Left ventricle myocardium inferior (tissue), 1 donor: ENCODE data around the gene AK2. TPM values are rescaled to one million over a fixed set of nuclear protein-coding genes. Genes with fewer than 3 reads are reported as not detected.

Experiments used
- DNase-seq: peaks from one replicate; pipeline ENCODE4 v3.0.0-alpha.2; 2020
- H3K27ac ChIP-seq: fragments of 200-600 bp; replicated peaks from 2 replicates; pipeline ENCODE4 v1.8.0; 2021
- H3K27me3 ChIP-seq: fragments of 200-600 bp; 2 replicates; pipeline ENCODE4 v1.8.0; 2021; ENCODE audit warnings: low read depth
- H3K36me3 ChIP-seq: fragments of 200-600 bp; 2 replicates; pipeline ENCODE4 v1.8.0; 2021
- H3K4me1 ChIP-seq: fragments of 200-600 bp; 2 replicates; pipeline ENCODE4 v1.8.0; 2021
- H3K4me3 ChIP-seq: fragments of 200-600 bp; 2 replicates; pipeline ENCODE4 v1.8.0; 2021; ENCODE audit warnings: mild to moderate bottlenecking, moderate library complexity
- H3K9me3 ChIP-seq: fragments of 200-600 bp; replicated peaks from 2 replicates; pipeline ENCODE4 v1.8.0; 2021
- intact Hi-C: fragments of 100-400 bp; cut with micrococcal nuclease; formaldehyde crosslinking; loops from one replicate; pipeline ENCODE4 v1.11.0; 2022
- total RNA-seq: library from RNA; stranded (reverse); fragmentation: NEBNext Ultra II Directional; extraction: Animal tissue kit (Norgen Biotek cat#: 25700); gene quantifications from one replicate; pipeline ENCODE4 v1.2.1, GENCODE V29; 2021
- TF ChIP-seq, protein P1 (sequence below): fragments of 200-600 bp; IDR thresholded peaks from 2 replicates; pipeline ENCODE4 v1.8.0; 2021; ENCODE audit warnings: antibody characterized with exemption, mild to moderate bottlenecking, borderline replicate concordance
- donor health status: DM: no; HTN: yes; CAD: no; lungs with severe emphysema.

The AK2 gene
- total RNA-seq, 1 donor from 2014 or later = 121 TPM

DNA sequence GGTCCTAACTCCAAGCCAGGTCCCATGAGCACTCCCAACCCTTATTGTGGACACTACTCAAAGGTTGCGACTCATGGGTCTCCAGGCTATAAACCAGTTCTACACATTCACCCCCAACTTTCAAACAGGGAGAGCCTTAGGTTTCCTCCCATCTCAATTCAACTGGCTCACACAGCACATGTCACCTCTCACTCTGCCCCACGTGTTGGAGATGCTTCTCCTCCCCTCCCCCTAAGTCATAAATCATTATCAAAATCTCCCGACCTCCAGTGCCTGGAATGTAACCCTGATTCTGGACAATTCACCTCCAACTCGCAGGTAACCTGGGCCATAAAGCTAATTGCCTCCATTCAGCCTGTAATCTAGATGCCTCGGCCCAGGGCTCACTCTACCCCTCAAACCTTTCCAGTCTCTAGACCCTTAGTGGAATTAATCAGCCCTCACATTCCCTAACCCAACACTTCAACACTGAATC, 595 bp downstream of the AK2 start:
- H3K9me3 ChIP-seq = no peaks in the 10 kb centered on the region
- TF ChIP-seq, protein P1, sequence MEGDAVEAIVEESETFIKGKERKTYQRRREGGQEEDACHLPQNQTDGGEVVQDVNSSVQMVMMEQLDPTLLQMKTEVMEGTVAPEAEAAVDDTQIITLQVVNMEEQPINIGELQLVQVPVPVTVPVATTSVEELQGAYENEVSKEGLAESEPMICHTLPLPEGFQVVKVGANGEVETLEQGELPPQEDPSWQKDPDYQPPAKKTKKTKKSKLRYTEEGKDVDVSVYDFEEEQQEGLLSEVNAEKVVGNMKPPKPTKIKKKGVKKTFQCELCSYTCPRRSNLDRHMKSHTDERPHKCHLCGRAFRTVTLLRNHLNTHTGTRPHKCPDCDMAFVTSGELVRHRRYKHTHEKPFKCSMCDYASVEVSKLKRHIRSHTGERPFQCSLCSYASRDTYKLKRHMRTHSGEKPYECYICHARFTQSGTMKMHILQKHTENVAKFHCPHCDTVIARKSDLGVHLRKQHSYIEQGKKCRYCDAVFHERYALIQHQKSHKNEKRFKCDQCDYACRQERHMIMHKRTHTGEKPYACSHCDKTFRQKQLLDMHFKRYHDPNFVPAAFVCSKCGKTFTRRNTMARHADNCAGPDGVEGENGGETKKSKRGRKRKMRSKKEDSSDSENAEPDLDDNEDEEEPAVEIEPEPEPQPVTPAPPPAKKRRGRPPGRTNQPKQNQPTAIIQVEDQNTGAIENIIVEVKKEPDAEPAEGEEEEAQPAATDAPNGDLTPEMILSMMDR = no peak
- peak overlapping the region; percentile 99 for H3K4me3 ChIP-seq
- no peak for DNase-seq
- peaks cover 58% of the 10 kb centered on the region for H3K4me1 ChIP-seq
- H3K27ac ChIP-seq = peak overlapping the region; percentile 93
- peaks cover 9% of the 10 kb centered on the region for H3K36me3 ChIP-seq
- intact Hi-C loops = no loop called here
- H3K27me3 ChIP-seq = no peaks in the 10 kb centered on the region

DNA sequence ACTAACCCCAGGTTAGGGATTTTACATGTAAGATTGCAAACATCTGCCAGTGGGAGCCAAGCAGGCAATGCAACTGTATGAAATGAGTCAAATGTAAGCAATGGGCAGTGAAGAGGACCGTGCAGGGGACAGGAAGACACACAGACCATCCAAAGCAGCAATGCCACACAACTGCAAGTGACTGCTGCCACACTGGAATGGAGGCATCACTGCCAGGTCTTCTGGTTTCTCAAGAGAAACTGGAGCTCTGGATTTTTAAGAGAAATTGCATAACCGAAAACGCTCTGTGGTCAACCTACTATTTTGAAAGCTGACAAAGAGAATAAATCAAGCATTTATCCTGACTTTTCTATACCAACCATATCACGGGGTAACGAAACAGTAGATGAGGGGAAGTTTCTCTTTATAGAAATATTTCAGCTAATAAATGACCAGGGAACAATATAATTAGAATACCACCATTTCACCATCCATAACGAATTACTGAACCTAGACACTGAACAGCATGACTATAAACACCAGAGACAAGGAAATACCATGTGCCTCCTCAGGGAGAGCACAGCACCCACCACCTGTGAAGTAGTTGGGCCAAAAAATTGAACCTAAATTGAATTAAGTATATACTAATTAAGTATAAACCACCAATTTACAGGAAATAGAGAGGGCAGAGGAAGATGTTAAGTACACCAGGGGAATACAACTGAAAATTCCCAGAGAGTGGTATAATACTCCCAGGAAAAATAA, 4.4 kb downstream of the AK2 start:
- H3K36me3 ChIP-seq = peaks cover 18% of the 10 kb centered on the region
- peaks cover 92% of the 10 kb centered on the region for H3K4me1 ChIP-seq
- H3K27me3 ChIP-seq = no peaks in the 10 kb centered on the region
- intact Hi-C loops = no loop called here
- H3K27ac ChIP-seq = no peak overlapping the region
- DNase-seq = no peak
- no peak overlapping the region for H3K4me3 ChIP-seq
- no peaks in the 10 kb centered on the region for H3K9me3 ChIP-seq
- TF ChIP-seq, protein P1 = no peak

- peaks cover 18% of the 10 kb centered on the region for H3K36me3 ChIP-seq
- no peak overlapping the region for H3K4me3 ChIP-seq
- no peaks in the 10 kb centered on the region for H3K9me3 ChIP-seq
- TF ChIP-seq, protein P1 = no peak
- H3K4me1 ChIP-seq = peaks cover 94% of the 10 kb centered on the region
- intact Hi-C loops = no loop called here
- H3K27ac ChIP-seq = no peak overlapping the region
- no peaks in the 10 kb centered on the region for H3K27me3 ChIP-seq
- DNase-seq = no peak
Observed at GRCh38 chr1:33031506-33031905, 5.2 kb downstream of the AK2 start.

DNA sequence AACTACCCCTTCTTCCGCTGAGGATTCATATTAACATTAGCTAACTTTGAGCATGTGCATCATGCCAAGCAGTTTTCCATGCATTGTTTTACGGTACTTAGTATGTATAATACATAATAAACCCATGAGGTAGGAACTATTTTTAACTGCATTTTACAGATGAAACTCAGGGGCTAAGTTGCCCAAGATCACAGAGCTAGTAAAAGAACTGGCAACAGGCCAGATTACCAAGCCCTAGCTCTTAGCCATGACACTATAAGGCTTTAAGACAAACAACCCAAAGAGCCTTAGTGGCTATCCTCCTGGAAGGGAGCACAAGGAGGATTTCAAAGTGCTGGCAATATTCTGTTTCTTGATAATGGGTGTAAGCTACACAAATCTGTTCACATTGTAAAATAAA, 6.1 kb downstream of the AK2 start:
- no peaks in the 10 kb centered on the region for H3K9me3 ChIP-seq
- no peak for DNase-seq
- no peak overlapping the region for H3K4me3 ChIP-seq
- TF ChIP-seq, protein P1 = no peak
- H3K27me3 ChIP-seq = no peaks in the 10 kb centered on the region
- H3K4me1 ChIP-seq = peaks cover 92% of the 10 kb centered on the region
- intact Hi-C loops = no loop called here
- H3K27ac ChIP-seq = peak overlapping the region; percentile 67
- H3K36me3 ChIP-seq = peaks cover 18% of the 10 kb centered on the region

- peaks cover 86% of the 10 kb centered on the region for H3K4me1 ChIP-seq
- no peaks in the 10 kb centered on the region for H3K27me3 ChIP-seq
- H3K9me3 ChIP-seq = no peaks in the 10 kb centered on the region
- H3K36me3 ChIP-seq = peaks cover 18% of the 10 kb centered on the region
- intact Hi-C loops = no loop called here
- TF ChIP-seq, protein P1 = no peak
- no peak for DNase-seq
- no peak overlapping the region for H3K4me3 ChIP-seq
- H3K27ac ChIP-seq = peak overlapping the region; percentile 67
Observed at GRCh38 chr1:33029921-33030320, 6.8 kb downstream of the AK2 start.
